ENCODE results near the gene TCP1. TPM values are rescaled to one million over a fixed set of nuclear protein-coding genes. Genes with fewer than 3 reads are reported as not detected.
"Not testable (repeated sequence)": the region's sequence is repeated elsewhere in the genome, so short reads cannot be mapped to it uniquely, and the experiment has no call there.

Gene TCP1
- total and polyA plus RNA-seq, 2 donors from 2014 or later: 121 to 130 TPM

GRCh38 chr6:159800141-159800865 is 10.9 kb upstream of the TCP1 start, which contains the start of gene PNLDC1:
Gene PNLDC1 (plus strand): TSS chr6:159800276. CDS start chr6:159800308, 32 bp downstream.
- no peak within 1 kb of the TSS for H3K27ac ChIP-seq (ENCODE audit: low read depth in 2 of 2, low read length in 2 of 2)
- FAIRE-seq (no peak), DNase-seq (no peak)
- no peak within 1 kb of the TSS for H3K9ac ChIP-seq (ENCODE audit: low read length in 3 of 3)
- peaks cover 0 to 21% (median 17%) of the 10 kb centered on the region in 3 donors for H3K36me3 ChIP-seq (ENCODE audit: control insufficient read depth in 2 of 3, insufficient read depth in 3 of 3, low read length in 3 of 3)
- intact Hi-C loops (cut with DNase I): no loop called here
- TF ChIP-seq CTCF (IDR thresholded peaks at IDR 0.05; ENCODE audit: borderline replicate concordance, extremely low read depth, insufficient read depth): no peak
- no peaks in the 10 kb centered on the region for H3K9me3 ChIP-seq (ENCODE audit: control insufficient read depth in 2 of 3, insufficient read depth in 1 of 3, low read length in 3 of 3)
- no peak within 1 kb of the TSS for H3K4me3 ChIP-seq (ENCODE audit: low read length in 3 of 3)
- no peaks in the 10 kb centered on the region for H3K4me1 ChIP-seq (ENCODE audit: control insufficient read depth in 2 of 3, insufficient read depth in 2 of 3, low read depth in 1 of 3, low read length in 3 of 3)
- H3K27me3 ChIP-seq (ENCODE audit: control insufficient read depth, insufficient read depth, low read length): no peaks in the 10 kb centered on the region

GRCh38 chr6:159797554-159797953 is 8.2 kb upstream of the TCP1 start:
- peaks cover 0 to 22% (median 17%) of the 10 kb centered on the region in 3 donors for H3K36me3 ChIP-seq (ENCODE audit: control insufficient read depth in 2 of 3, insufficient read depth in 3 of 3, low read length in 3 of 3)
- intact Hi-C loops (cut with DNase I): no loop called here
- no peak overlapping the region for H3K27ac ChIP-seq (ENCODE audit: low read depth in 2 of 2, low read length in 2 of 2)
- H3K4me1 ChIP-seq (ENCODE audit: control insufficient read depth in 2 of 3, insufficient read depth in 2 of 3, low read depth in 1 of 3, low read length in 3 of 3): no peaks in the 10 kb centered on the region
- no peaks in the 10 kb centered on the region for H3K9me3 ChIP-seq (ENCODE audit: control insufficient read depth in 2 of 3, insufficient read depth in 1 of 3, low read length in 3 of 3)
- DNase-seq: no peak
- H3K9ac ChIP-seq (ENCODE audit: low read length in 3 of 3): no peak overlapping the region
- H3K4me3 ChIP-seq (ENCODE audit: low read length in 3 of 3): no peak overlapping the region
- TF ChIP-seq CTCF (IDR thresholded peaks at IDR 0.05; ENCODE audit: borderline replicate concordance, extremely low read depth, insufficient read depth): no peak
- FAIRE-seq: no peak
- H3K27me3 ChIP-seq (ENCODE audit: control insufficient read depth, insufficient read depth, low read length): no peaks in the 10 kb centered on the region

GRCh38 chr6:159794976-159795375 is 5.6 kb upstream of the TCP1 start:
- H3K27ac ChIP-seq (ENCODE audit: low read depth in 2 of 2, low read length in 2 of 2); FAIRE-seq; DNase-seq; H3K9ac ChIP-seq (ENCODE audit: low read length in 3 of 3); H3K27me3 ChIP-seq (ENCODE audit: control insufficient read depth, insufficient read depth, low read length); intact Hi-C loops (cut with DNase I); H3K9me3 ChIP-seq (ENCODE audit: control insufficient read depth in 2 of 3, insufficient read depth in 1 of 3, low read length in 3 of 3); H3K4me3 ChIP-seq (ENCODE audit: low read length in 3 of 3): not testable (repeated sequence)
- H3K36me3 ChIP-seq (ENCODE audit: control insufficient read depth in 2 of 3, insufficient read depth in 3 of 3, low read length in 3 of 3): peaks cover 0 to 30% (median 21%) of the 10 kb centered on the region in 3 donors
- peaks cover 0 to 14% (median 6%) of the 10 kb centered on the region in 3 donors for H3K4me1 ChIP-seq (ENCODE audit: control insufficient read depth in 2 of 3, insufficient read depth in 2 of 3, low read depth in 1 of 3, low read length in 3 of 3)

- H3K9me3 ChIP-seq (ENCODE audit: control insufficient read depth in 2 of 3, insufficient read depth in 1 of 3, low read length in 3 of 3): no peaks in the 10 kb centered on the region
- peaks cover 4 to 21% (median 4%) of the 10 kb centered on the region in 3 donors for H3K36me3 ChIP-seq (ENCODE audit: control insufficient read depth in 2 of 3, insufficient read depth in 3 of 3, low read length in 3 of 3)
- FAIRE-seq (no peak), DNase-seq (peak in 3 of 5 donors; percentile 3 to 74 (median 11))
- H3K4me3 ChIP-seq (ENCODE audit: low read length in 3 of 3): peak overlapping the region; percentile 95 to 98 (median 96)
- H3K4me1 ChIP-seq (ENCODE audit: control insufficient read depth in 2 of 3, insufficient read depth in 2 of 3, low read depth in 1 of 3, low read length in 3 of 3): peaks cover 0 to 23% (median 16%) of the 10 kb centered on the region in 3 donors
- intact Hi-C loops (cut with DNase I): no loop called here
- TF ChIP-seq CTCF (IDR thresholded peaks at IDR 0.05; ENCODE audit: borderline replicate concordance, extremely low read depth, insufficient read depth): no peak
- peak overlapping the region; percentile 96 to 99 for H3K27ac ChIP-seq (ENCODE audit: low read depth in 2 of 2, low read length in 2 of 2)
- H3K9ac ChIP-seq (ENCODE audit: low read length in 3 of 3): peak overlapping the region; percentile 88 to 97 (median 88)
- no peaks in the 10 kb centered on the region for H3K27me3 ChIP-seq (ENCODE audit: control insufficient read depth, insufficient read depth, low read length)
Measured at GRCh38 chr6:159790956-159791598, 1.7 kb upstream of the TCP1 start.
